22Rv1 (cell line): ENCODE data around the gene SRCAP.

Experiments used
- ZFX ChIP-seq: fragments of 450-650 bp; IDR thresholded peaks from 2 replicates; pipeline ENCODE4 v1.6.1; 2017; ENCODE audit warnings: antibody characterized with exemption, borderline replicate concordance
- TF ChIP-seq, protein P1 (sequence below): fragments of 450-650 bp; IDR thresholded peaks from 2 replicates; pipeline ENCODE4 v1.5.1; 2017; ENCODE audit warnings: mild to moderate bottlenecking

DNA sequence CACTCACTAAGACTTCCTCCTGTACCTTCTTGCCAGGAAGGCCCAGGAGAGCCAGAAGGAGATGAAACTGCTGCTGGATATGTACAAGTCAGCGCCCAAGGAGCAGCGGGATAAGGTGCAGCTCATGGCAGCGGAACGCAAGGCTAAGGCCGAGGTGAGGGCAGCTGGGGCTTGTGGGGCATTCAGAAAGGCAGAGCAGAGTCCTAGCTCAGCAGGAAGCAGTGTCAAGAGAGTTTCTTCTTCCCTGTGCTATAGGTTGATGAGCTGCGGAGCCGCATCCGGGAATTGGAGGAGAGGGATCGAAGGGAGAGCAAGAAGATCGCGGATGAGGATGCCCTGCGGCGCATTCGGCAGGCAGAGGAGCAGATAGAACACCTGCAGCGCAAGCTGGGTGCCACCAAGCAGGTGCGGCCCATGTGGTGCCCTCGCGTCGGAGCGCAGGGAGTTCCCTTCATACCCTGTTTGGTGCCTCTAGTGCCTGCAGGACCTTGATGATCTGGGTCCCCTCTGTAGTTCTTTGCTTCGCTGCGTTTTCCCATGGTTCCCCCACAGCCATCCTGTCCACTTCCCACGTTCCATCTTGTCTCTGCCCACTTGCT is 69.7 kb downstream of the SRCAP start:
- TF ChIP-seq, protein P1, sequence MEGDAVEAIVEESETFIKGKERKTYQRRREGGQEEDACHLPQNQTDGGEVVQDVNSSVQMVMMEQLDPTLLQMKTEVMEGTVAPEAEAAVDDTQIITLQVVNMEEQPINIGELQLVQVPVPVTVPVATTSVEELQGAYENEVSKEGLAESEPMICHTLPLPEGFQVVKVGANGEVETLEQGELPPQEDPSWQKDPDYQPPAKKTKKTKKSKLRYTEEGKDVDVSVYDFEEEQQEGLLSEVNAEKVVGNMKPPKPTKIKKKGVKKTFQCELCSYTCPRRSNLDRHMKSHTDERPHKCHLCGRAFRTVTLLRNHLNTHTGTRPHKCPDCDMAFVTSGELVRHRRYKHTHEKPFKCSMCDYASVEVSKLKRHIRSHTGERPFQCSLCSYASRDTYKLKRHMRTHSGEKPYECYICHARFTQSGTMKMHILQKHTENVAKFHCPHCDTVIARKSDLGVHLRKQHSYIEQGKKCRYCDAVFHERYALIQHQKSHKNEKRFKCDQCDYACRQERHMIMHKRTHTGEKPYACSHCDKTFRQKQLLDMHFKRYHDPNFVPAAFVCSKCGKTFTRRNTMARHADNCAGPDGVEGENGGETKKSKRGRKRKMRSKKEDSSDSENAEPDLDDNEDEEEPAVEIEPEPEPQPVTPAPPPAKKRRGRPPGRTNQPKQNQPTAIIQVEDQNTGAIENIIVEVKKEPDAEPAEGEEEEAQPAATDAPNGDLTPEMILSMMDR = no peak
- no peak for TF ChIP-seq ZFX
